ENCODE data around the gene ZNF730. TPM values are rescaled to one million over a fixed set of nuclear protein-coding genes. Genes with fewer than 3 reads are reported as not detected.

ZNF730 gene
- polyA plus RNA-seq, 4 donors, result 4.4 to 13.2 (median 7.4) TPM

Other genes with a start within 250 kb of the ZNF730 start
- gene ZNF728, start 113.8 kb upstream of the ZNF730 start, polyA plus RNA-seq (ENCODE audit: insufficient read length in 4 of 4), result under 1 TPM in 3 of 4 donors, not detected in 1; 0.19 to 0.54 (median 0.25) TPM
- gene ZNF724, start 133.4 kb downstream of the ZNF730 start, polyA plus RNA-seq (ENCODE audit: insufficient read length in 4 of 4), result 1 to 10 TPM; 4.0 to 6.1 (median 5.6) TPM